Measurements from ENCODE around the gene ISG20L2.

Gene ISG20L2

GRCh38 chr1:156752843-156753482 lies 24.4 kb upstream of the ISG20L2 start:
- peaks cover 31% of the 10 kb centered on the region for H3K4me1 ChIP-seq (ENCODE audit: control insufficient read depth, insufficient read depth, low read length)
- peak overlapping the region; percentile 94 for H3K4me3 ChIP-seq (ENCODE audit: low read depth, low read length)
- no peak overlapping the region for H3K9ac ChIP-seq (ENCODE audit: low read length)

GRCh38 chr1:156751757-156752481 lies 23.4 kb upstream of the ISG20L2 start:
- H3K27me3 ChIP-seq (ENCODE audit: control insufficient read depth, insufficient read depth, low read length) = no peaks in the 10 kb centered on the region
- H3K27ac ChIP-seq (ENCODE audit: low read depth, low read length) = peak overlapping the region; percentile 80
- peak overlapping the region; percentile 97 for H3K9ac ChIP-seq (ENCODE audit: low read length)
- H3K9me3 ChIP-seq (ENCODE audit: control insufficient read depth, insufficient read depth, low read depth, low read length) = no peaks in the 10 kb centered on the region
- H3K4me3 ChIP-seq (ENCODE audit: low read depth, low read length) = peak overlapping the region; percentile 94
- peaks cover 39% of the 10 kb centered on the region for H3K4me1 ChIP-seq (ENCODE audit: control insufficient read depth, insufficient read depth, low read length)
- no peaks in the 10 kb centered on the region for H3K36me3 ChIP-seq (ENCODE audit: control insufficient read depth, insufficient read depth, low read length)

More at GRCh38 chr1:156752843-156753482, 24.4 kb upstream of the ISG20L2 start:
- H3K27me3 ChIP-seq (ENCODE audit: control insufficient read depth, insufficient read depth, low read length) = no peaks in the 10 kb centered on the region
- H3K9me3 ChIP-seq (ENCODE audit: control insufficient read depth, insufficient read depth, low read depth, low read length) = no peaks in the 10 kb centered on the region
- H3K27ac ChIP-seq (ENCODE audit: low read depth, low read length) = no peak overlapping the region
- no peaks in the 10 kb centered on the region for H3K36me3 ChIP-seq (ENCODE audit: control insufficient read depth, insufficient read depth, low read length)

- Histone ChIP-seq H3K27me3 (ENCODE audit: control insufficient read depth, insufficient read depth, low read length) (no peaks in the 10 kb centered on the region), H3K9ac (ENCODE audit: low read length) (peak within 1 kb of the TSS; percentile 97), H3K4me1 (ENCODE audit: control insufficient read depth, insufficient read depth, low read length) (peaks cover 42% of the 10 kb centered on the region), H3K27ac (ENCODE audit: low read depth, low read length) (peak within 1 kb of the TSS; percentile 88), H3K9me3 (ENCODE audit: control insufficient read depth, insufficient read depth, low read depth, low read length) (no peaks in the 10 kb centered on the region), H3K4me3 (ENCODE audit: low read depth, low read length) (peak within 1 kb of the TSS; percentile 94), H3K36me3 (ENCODE audit: control insufficient read depth, insufficient read depth, low read length) (no peaks in the 10 kb centered on the region)
Measured at GRCh38 chr1:156751451-156751756, 22.8 kb upstream of the ISG20L2 start, which contains the start of gene HDGF. HDGF (minus strand) TSS chr1:156751675; CDS start chr1:156751429, 246 bp downstream.

GRCh38 chr1:156750711-156751450 lies 22.3 kb upstream of the ISG20L2 start:
- Histone ChIP-seq H3K9me3 (ENCODE audit: control insufficient read depth, insufficient read depth, low read depth, low read length) (no peaks in the 10 kb centered on the region), H3K27me3 (ENCODE audit: control insufficient read depth, insufficient read depth, low read length) (no peaks in the 10 kb centered on the region), H3K9ac (ENCODE audit: low read length) (peak overlapping the region; percentile 97), H3K4me1 (ENCODE audit: control insufficient read depth, insufficient read depth, low read length) (peaks cover 47% of the 10 kb centered on the region), H3K4me3 (ENCODE audit: low read depth, low read length) (peak overlapping the region; percentile 94), H3K27ac (ENCODE audit: low read depth, low read length) (peak overlapping the region; percentile 88), H3K36me3 (ENCODE audit: control insufficient read depth, insufficient read depth, low read length) (no peaks in the 10 kb centered on the region)

- Histone ChIP-seq H3K36me3 (ENCODE audit: control insufficient read depth, insufficient read depth, low read length) (peaks cover 4% of the 10 kb centered on the region; the same call in 1 of the 2 replicates), H3K9me3 (ENCODE audit: control insufficient read depth, insufficient read depth, low read depth, low read length) (no peaks in the 10 kb centered on the region), H3K27ac (ENCODE audit: low read depth, low read length) (peak overlapping the region; percentile 88), H3K9ac (ENCODE audit: low read length) (peak overlapping the region; percentile 97), H3K27me3 (ENCODE audit: control insufficient read depth, insufficient read depth, low read length) (no peaks in the 10 kb centered on the region), H3K4me3 (ENCODE audit: low read depth, low read length) (peak overlapping the region; percentile 94), H3K4me1 (ENCODE audit: control insufficient read depth, insufficient read depth, low read length) (peaks cover 53% of the 10 kb centered on the region)
Measured at GRCh38 chr1:156750191-156750672, 21.7 kb upstream of the ISG20L2 start.

- no peaks in the 10 kb centered on the region for H3K9me3 ChIP-seq (ENCODE audit: control insufficient read depth, insufficient read depth, low read depth, low read length)
- H3K4me3 ChIP-seq (ENCODE audit: low read depth, low read length) = peak overlapping the region; percentile 94
- no peaks in the 10 kb centered on the region for H3K27me3 ChIP-seq (ENCODE audit: control insufficient read depth, insufficient read depth, low read length)
- peak overlapping the region; percentile 97 for H3K9ac ChIP-seq (ENCODE audit: low read length)
- peak overlapping the region; percentile 81; the same call in 1 of the 2 replicates for H3K27ac ChIP-seq (ENCODE audit: low read depth, low read length)
- peaks cover 11% of the 10 kb centered on the region for H3K36me3 ChIP-seq (ENCODE audit: control insufficient read depth, insufficient read depth, low read length)
- peaks cover 58% of the 10 kb centered on the region for H3K4me1 ChIP-seq (ENCODE audit: control insufficient read depth, insufficient read depth, low read length)
Measured at GRCh38 chr1:156749419-156750118, 21.0 kb upstream of the ISG20L2 start.

- Histone ChIP-seq H3K36me3 (ENCODE audit: control insufficient read depth, insufficient read depth, low read length) (peaks cover 15% of the 10 kb centered on the region), H3K4me1 (ENCODE audit: control insufficient read depth, insufficient read depth, low read length) (peaks cover 58% of the 10 kb centered on the region), H3K4me3 (ENCODE audit: low read depth, low read length) (peak overlapping the region; percentile 94), H3K9me3 (ENCODE audit: control insufficient read depth, insufficient read depth, low read depth, low read length) (no peaks in the 10 kb centered on the region), H3K27me3 (ENCODE audit: control insufficient read depth, insufficient read depth, low read length) (no peaks in the 10 kb centered on the region), H3K9ac (ENCODE audit: low read length) (peak overlapping the region; percentile 97), H3K27ac (ENCODE audit: low read depth, low read length) (peak overlapping the region; percentile 81; the same call in 1 of the 2 replicates)
Measured at GRCh38 chr1:156748670-156749418, 20.3 kb upstream of the ISG20L2 start.

GRCh38 chr1:156747742-156748669 lies 19.4 kb upstream of the ISG20L2 start:
- H3K27ac ChIP-seq (ENCODE audit: low read depth, low read length) = peak overlapping the region; percentile 81
- peaks cover 24% of the 10 kb centered on the region for H3K36me3 ChIP-seq (ENCODE audit: control insufficient read depth, insufficient read depth, low read length)
- peak overlapping the region; percentile 94 for H3K4me3 ChIP-seq (ENCODE audit: low read depth, low read length)
- no peaks in the 10 kb centered on the region for H3K9me3 ChIP-seq (ENCODE audit: control insufficient read depth, insufficient read depth, low read depth, low read length)
- H3K27me3 ChIP-seq (ENCODE audit: control insufficient read depth, insufficient read depth, low read length) = no peaks in the 10 kb centered on the region
- H3K9ac ChIP-seq (ENCODE audit: low read length) = peak overlapping the region; percentile 97
- H3K4me1 ChIP-seq (ENCODE audit: control insufficient read depth, insufficient read depth, low read length) = peaks cover 57% of the 10 kb centered on the region

GRCh38 chr1:156746728-156747631 lies 18.4 kb upstream of the ISG20L2 start:
- Histone ChIP-seq H3K9me3 (ENCODE audit: control insufficient read depth, insufficient read depth, low read depth, low read length) (no peaks in the 10 kb centered on the region), H3K27me3 (ENCODE audit: control insufficient read depth, insufficient read depth, low read length) (no peaks in the 10 kb centered on the region), H3K27ac (ENCODE audit: low read depth, low read length) (peak overlapping the region; percentile 100), H3K36me3 (ENCODE audit: control insufficient read depth, insufficient read depth, low read length) (peaks cover 26% of the 10 kb centered on the region), H3K9ac (ENCODE audit: low read length) (peak overlapping the region; percentile 99), H3K4me3 (ENCODE audit: low read depth, low read length) (peak overlapping the region; percentile 94), H3K4me1 (ENCODE audit: control insufficient read depth, insufficient read depth, low read length) (peaks cover 56% of the 10 kb centered on the region)
